Activated CD8-positive, alpha-beta memory T cell treated with anti-CD3 and anti-CD28 coated beads, Interleukin-2, amount 50 U/mL, for 24 hours (primary cell): ENCODE results near the gene CCR9.
"Not testable (repeated sequence)": the region's sequence is repeated elsewhere in the genome, so short reads cannot be mapped to it uniquely, and the experiment has no call there.

Source experiments
- DNase-seq: peaks from one replicate; pipeline ENCODE4 v3.0.0-alpha.2; 2020; ENCODE audit errors: extremely low read depth

The CCR9 gene, protein sequence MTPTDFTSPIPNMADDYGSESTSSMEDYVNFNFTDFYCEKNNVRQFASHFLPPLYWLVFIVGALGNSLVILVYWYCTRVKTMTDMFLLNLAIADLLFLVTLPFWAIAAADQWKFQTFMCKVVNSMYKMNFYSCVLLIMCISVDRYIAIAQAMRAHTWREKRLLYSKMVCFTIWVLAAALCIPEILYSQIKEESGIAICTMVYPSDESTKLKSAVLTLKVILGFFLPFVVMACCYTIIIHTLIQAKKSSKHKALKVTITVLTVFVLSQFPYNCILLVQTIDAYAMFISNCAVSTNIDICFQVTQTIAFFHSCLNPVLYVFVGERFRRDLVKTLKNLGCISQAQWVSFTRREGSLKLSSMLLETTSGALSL

DNA sequence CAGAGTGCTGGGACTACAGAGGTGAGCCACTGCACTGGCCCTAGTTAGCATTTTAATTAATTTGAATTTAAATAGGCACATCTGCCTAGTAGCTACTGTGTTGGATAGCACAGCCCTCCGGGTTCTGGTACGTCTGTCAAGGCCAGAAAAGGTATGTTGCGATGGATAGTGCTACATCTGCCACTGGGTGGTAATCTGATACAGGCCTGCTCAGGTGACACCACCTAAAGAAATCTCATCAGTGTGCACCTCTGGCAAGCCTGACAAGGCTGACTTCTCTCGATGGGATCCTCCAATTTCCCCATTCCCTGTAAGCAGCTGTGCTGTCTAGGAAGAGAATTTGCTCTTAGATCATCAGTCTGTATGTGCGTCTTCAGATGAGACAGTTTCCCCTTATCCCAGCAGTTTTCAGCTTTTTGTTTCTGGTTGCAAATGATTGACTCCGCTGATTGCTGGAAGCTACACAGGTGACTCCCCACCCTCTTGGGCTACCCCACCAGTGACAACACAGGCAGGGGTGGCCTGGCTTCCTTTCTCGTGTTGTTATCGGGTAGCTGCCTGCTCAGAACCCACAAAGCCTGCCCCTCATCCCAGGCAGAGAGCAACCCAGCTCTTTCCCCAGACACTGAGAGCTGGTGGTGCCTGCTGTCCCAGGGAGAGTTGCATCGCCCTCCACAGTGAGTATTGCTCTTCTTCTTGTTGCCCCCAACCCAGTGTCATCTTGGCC lies at the start of gene CCR9:
Gene CCR9 (plus strand): TSS at position 565 of the 727 bp plus-strand sequence. CDS start 8,391 bp downstream, outside the sequence.
- no peak for DNase-seq

DNA sequence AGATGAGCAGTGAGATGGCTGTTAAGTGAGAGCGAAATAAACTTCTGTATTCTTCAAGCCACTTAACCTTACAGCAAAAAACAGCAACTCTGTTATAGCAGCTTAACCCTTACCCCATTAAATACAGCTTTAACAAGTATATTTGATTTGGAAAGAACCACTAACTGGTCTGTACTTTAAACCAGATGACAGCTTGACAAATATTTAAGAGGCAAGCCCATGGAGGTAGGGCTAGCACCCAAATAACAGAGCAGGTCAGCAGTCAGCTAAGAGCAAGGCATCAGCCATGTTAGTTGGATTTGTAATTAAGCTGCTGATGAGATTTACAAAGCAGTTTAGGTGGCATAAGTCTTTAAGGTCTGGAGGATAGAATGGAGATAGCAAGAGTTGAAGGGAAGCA lies 47.9 kb upstream of the CCR9 start:
- no peak for DNase-seq

DNA sequence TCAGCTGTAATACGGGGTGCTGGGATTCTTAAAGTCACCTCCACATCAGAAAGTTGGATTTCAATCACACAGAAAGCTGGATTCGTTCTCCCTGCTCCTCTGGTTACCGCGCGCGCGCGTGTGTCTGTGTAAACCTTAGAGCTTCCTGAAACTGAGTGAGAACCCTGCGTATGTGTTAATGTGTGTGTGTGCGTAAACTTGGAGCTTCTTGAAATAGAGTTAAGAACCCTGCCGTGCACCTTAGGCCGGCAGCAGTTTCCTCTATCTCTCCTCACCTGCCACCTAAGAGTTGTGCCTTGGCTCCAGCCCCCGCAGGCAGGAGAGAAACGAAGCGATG lies 45.0 kb upstream of the CCR9 start:
- DNase-seq = no peak

DNA sequence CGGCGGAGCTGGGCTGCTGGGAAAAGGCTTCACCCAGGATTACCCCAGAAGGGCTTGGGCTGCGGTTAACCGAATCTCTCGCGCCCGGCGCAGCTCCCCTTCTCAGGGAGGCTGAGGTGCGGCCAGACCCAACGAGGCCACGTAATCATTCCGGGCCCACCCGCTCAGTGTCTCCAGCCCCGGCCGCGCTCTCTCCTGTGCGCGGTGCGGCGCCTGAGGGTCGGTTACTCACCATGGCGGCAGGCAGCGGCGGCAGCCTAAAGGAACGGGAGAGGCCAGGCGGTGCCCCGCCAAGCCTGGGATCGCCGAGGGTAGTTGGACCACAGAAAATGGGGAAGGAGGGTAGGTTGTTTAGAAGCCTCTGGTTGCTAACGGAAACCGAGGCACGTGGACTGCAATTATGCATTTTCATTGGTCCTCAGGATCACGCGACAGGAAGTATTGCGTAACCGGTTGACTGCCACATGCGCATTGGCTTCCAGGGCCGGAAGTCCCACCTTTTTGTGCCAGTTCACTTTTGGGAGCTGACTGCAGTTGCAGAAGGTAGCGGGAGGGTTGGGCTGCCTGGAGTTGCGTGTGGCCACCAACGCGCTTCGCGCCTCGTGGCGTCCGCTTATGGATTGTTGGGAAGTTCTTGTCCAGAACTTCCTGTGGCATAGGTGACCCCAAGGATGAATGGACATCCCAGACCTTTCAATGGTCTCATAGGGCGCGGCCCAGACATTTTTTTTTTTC lies 44.4 kb upstream of the CCR9 start, which contains the start of gene LZTFL1:
Gene LZTFL1 (minus strand): TSS at position 363 of the 735 bp plus-strand sequence. CDS start 128 bp downstream, at position 235.
- peak; percentile 82 for DNase-seq

DNA sequence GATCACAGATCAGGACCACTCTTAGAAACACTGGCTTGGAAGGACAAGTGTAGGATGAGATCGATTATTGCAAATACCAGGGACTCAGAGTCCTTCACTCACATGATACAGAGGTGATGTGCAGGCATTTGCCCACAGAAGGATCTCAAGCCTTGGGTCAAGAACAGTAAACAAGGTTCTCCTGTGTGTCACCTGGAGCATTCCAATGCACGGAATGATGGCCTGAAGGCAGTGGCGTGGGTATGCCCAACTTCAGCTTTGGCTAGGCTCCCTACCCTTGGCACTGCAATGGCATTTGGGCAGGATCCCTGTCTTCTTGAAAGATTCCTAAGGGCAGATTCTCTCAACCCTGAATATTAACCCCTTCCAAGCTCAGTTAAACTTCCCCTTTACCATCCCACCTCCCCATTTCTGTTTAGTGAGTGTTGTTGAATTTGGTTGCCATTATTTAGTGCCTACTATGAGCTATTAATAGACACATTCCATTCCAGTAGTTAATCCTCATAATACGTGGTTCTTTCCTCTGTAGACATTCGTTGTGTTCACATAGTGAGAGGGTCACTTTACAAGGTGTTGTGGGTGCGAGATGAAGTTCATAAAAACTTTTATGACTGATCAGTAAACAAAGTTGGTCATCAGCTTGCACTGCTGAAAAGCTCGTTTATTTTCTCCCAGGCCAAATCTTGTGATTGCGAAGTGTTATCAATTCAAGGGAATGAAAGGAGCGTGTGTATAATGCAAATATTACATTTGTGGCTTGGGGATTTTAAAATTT lies 43.3 kb upstream of the CCR9 start:
- no peak for DNase-seq

DNA sequence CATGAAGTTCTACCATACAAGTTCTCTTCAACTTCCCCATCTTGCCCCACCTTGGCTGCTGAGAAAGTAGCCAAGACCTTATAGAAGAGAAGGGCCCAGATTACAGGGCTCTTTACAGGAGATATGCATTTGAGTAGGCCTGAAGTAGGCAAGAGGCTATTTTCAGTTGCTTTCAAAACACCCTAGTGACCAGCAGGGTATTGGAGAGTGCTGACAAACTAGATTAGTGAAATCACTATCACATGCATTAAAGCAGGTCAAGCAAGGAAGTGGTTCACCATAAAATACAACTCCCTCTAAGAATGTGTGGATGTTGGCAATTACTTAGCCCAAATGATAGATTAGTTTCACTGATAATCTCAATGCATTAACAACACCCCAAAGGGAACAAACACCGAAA lies 41.7 kb upstream of the CCR9 start:
- DNase-seq = no peak

DNA sequence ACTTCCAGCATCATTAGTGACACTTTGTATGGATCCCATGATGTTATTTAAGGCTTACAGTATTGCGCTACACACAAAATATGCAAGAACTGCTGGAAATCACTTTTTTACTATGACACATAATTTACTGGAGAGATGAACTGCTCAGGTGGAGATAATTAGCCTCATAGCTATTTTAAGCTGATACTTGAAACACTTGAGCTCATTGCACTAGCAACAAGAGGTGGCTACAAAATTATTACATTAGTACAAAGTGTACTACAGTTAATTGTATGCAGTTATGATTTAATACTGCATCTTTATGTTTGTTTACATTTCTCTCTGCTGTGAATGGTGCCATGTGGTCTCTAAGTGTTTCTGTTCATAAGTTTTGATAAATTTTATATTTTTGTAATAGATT lies 38.0 kb upstream of the CCR9 start:
- DNase-seq = no peak

DNA sequence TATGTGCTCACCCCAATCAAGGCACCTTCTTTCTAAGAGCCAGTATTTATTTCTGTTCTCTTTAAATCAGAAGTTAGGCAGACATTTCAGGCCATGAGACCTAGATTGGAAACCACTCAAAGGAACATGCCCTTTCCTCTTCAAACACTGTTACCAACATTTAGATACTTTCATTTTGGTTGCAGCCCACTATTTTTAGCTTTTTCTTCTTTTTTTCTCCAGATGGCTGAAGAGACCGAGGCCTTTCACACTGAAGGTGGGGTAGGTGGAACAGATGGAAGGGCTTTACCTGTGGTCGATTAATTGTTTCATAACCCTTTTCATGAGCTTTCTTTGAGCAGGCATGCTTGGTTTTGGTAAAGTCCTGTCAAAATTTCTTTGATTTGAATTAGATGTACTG lies 33.5 kb upstream of the CCR9 start:
- no peak for DNase-seq

DNA sequence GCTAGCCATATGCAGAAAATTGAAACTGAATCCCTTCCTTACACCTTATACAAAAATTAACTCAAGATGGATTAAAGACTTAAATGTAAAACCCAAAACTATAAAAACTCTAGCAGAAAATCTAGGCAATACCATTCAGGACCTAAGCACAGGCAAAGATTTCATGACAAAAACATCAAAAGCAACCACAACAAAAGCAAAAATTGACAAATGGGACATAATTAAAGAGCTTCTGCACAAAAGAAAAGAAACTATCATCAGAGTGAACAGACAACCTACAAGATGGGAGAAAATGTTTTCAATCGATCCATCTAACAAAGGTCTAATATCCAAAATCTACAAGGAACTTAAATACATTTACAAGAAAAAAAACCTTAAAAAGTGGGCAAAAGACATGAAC lies 30.0 kb upstream of the CCR9 start:
- not testable (repeated sequence) for DNase-seq

DNA sequence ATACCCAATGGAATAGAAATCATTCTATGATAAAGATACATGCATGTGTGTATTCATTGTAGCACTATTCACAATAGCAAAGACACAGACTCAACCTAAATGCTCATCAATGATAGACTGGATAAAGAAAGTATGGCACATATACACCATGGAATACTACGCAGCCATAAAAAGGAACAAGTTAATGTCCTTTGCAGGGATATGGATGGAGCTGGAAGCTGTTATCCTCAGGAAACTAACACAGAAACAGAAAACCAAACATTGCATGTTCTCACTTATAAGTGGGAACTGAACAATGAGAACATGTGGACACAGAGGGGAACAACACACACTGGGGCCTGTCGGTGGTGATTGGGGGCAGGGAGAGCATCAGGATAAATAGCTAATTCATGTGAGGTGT lies 29.3 kb upstream of the CCR9 start:
- DNase-seq = not testable (repeated sequence)

DNA sequence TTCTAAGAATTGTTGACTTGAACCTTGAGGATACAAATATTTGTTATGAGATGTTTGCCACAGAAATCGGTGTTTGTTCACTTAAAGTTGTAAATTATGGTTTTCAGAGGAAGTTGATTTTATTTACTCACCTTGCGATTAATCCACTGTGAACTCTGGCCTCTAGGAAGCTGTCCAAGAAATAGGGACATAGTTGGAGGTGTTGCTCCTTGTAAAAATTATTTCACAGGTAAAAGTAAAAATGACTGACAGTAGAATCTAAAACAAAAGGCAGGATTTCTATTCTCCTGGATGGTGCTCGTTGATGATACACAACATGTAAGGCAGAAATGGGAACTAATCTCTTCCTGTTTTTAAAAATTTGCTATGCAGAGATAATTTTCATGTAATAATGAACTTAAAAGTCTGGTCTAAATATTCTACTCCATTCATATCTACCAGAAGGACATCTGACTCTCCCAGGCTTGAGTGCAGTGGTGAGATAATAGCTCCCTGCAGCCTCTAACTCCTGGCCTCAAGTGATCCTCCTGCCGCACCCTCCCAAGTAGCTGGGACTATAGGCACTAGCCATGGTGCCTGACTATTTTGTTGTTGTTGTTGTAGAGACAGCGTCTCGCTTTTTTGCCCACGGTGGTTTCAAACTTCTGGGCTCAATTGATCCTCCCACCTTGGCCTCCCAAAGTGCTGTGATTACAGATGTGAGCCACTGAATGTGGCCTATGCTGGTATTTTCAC lies 27.4 kb upstream of the CCR9 start:
- no peak for DNase-seq

DNA sequence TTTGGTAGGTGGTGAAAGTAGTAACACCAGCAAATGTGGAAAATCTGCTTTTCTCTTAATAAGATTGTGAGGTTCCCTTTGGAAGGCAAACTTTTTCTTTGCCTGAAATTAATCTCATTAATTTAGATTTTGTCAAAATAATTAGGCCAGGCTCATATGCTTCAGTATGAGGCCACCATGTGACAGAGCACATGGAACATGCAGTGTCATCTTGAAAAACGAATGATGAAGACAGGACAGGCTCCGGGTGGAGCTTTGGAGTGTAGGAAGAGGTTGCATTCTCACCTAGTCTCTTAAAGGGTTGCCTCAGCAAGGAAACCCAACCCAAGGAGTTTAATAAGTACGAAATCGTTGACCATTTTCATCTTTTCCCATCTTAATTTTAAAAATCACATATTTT lies 25.9 kb upstream of the CCR9 start:
- no peak for DNase-seq

DNA sequence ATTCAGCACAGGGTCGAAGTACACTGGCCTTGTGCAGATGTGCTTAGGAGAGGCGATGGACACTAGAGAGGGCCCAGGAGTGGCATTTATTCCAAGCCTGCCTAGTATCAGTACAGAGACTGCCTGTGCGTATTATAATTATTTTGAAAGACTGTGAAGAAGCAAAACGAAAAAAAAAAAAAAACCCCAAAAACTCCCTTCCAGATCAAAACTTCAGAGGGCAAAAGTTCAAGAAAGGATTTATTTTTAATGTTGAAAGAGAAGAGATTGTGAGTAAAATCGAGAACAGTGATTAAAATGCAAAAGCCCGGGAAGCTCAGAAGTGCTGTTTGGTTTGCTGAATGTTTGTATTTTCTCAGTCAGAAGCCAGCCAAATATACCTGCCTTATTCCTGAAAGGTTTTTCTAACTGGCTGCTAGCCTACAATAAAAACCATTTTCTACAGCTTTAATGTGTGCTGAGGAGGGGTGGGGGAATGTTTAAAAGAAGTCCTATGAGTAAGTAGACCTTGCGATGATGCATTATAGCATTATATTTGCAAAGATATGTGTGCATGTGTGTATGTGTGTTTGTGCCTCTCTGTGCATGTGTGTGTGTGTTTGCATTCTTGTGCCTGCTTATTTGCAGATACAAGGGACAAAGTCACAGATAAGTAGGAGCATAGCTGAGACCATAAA lies 25.2 kb upstream of the CCR9 start:
- no peak for DNase-seq

DNA sequence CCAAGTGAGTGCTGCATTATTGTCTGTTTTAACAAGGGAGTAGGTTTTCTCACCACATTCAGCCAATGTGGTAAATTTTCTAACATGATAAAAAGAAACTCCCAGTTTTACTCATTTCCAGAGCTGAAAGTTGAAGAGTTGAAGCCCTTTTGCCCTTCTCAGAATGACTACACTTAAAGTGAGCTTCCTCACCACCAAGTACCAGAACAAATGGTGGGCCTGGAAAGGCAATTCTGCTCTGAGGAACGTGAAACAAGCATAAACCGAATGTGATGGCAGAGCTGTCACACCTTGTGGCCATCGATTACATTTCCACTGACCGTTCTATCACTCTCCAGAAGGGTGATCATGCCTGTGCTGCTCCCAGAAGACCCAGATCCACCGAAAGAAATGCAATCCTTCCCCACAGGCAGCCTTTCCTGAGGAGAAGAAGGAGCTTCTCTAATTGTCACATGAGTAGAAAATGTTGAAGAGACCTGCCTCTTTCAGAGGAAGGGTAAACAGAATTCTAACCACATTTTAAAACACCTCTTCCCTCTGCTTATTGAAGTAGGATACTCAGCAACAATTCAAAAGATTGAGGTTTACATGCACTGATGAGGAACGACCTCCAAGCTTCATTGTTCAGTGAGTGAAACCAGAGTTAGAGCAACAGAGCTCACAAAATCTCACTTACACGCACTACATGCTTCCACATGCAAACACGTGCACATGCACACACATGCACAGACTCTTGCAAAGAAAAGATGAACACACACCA lies 21.4 kb upstream of the CCR9 start:
- no peak for DNase-seq

DNA sequence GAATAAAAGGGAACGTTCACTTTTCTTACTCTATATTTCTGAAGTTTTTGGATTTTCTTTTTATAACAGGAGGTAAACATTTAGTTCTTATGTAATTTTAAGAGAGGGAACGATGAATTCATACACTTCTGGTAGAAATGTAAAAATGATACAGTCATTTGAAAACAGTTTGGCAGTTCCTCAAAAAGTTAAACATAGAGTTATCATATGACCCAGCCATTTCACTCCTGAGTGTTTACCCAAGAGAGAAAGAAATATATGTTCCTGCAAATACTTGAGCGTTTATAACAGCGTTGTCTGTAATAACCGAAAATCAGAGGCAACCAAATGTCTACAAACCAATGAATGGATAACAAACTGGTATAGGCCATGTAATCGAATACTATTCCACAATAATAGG lies 20.8 kb upstream of the CCR9 start:
- DNase-seq = no peak

DNA sequence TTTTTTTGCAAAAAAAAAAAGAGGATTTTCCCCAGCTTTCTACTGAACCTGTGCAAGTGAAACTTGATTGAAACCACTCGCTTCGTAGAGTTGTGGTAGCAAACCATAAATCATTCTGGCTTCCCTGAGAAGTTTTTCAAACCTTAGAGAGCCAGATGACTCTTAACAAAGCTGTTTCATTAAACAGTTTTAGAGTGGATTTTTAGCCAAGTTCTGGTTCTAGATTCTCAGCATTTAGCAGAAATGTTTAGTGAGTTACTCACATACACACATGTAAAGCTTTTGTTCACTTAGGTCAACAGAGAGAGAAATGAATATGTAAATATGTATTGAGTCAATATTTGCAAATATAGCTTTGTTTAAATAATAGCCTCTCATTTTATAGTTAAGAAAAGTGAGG lies 18.1 kb upstream of the CCR9 start:
- no peak for DNase-seq

DNA sequence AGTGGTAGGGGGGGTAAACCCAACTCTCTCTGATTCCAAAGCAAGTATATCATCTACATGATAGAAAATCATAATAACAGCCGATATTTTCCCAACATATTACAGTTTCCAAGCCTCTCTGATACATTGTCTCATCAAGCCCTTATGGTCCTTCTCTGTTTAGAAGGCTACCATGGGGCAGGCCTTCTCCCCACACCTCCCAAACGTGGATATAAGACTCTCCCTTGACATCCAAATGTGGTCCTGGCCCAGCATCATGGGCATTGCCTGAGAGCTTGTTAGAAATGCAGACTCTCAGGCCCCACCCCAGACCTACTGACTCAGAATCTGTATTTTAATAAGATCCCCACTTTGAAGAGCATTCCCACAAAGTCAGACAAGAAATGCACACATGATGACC lies 17.7 kb upstream of the CCR9 start:
- DNase-seq = no peak

DNA sequence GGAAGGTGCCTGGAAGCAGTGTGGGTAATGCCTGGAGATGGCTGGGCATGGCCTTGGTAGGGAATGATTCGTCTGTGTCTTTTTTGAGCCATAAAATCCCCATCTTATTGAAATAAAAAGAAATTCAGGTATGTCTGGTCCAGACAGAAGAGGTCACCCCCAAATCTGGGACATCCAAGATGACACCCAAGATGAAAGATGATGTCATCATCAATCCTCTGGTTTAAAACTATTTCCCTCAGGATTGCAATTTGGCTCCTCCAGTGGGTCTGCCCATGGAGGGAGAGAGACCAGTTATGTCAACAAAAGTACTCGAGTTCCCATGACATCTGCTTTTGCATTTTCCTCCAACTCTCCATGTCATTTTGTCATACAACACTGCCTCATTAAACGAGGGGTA lies 16.7 kb upstream of the CCR9 start:
- DNase-seq = no peak

DNA sequence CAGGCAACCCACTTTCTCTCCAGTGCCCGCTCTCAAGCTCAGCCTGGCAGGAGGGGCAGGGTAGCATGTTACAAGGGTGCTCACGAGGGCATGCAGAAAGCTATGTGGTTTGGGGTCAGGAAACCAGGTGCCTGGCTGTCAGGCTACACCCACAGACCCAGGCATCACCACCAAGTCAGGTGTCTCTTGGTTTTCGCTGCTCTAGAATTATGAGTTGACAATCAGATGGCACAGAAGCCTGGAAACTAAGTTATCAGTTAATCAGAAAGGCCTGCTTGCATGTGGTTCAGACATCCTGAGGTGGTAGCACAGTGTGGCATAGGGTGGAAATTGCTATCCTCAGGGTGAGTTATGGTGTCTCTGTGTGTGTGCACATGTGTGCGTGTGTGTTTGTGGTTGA lies 16.2 kb upstream of the CCR9 start:
- no peak for DNase-seq

DNA sequence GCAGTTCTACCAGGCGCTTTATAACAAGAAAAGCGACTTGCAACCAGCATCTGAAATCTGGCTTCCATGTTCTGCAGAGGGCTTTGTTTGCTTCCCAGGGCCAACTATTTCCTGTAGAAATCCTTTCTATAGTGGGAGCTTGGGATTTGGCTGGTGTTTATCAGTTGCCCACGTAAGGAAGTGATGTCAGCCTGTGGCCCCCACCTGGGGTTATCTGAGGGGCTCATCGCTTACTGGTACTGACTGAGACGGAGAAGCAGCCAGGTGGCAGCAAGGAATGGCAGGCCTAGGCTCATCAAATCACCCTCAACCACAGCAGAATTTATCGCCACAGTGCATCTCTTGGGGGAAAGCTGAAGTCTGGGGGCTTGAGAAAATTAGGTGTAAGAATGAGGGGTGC lies 14.6 kb upstream of the CCR9 start:
- DNase-seq = no peak
